Vein endothelial cell (primary cell): Measurements from ENCODE around the gene TALDO1. TPM values are rescaled to one million over a fixed set of nuclear protein-coding genes. Genes with fewer than 3 reads are reported as not detected.

ENCODE experiments used
- small RNA-seq: library from RNA; depleted of rRNA; stranded (forward); fragments of <200 nt; gene quantifications from one replicate; pipeline ENCODE3, GENCODE V24; 2012
- total RNA-seq: library from RNA; depleted of rRNA; stranded (reverse); fragments of >200 nt; gene quantifications from 2 replicates; pipeline ENCODE4 v1.2.3, GENCODE V29; 2012

The TALDO1 gene
- 155 and 170 TPM in 2 replicates for total RNA-seq

GRCh38 chr11:747158-748006 is at the start of gene TALDO1:
Gene TALDO1 (plus strand): TSS chr11:747464. CDS start chr11:747482, 18 bp downstream.

DNA sequence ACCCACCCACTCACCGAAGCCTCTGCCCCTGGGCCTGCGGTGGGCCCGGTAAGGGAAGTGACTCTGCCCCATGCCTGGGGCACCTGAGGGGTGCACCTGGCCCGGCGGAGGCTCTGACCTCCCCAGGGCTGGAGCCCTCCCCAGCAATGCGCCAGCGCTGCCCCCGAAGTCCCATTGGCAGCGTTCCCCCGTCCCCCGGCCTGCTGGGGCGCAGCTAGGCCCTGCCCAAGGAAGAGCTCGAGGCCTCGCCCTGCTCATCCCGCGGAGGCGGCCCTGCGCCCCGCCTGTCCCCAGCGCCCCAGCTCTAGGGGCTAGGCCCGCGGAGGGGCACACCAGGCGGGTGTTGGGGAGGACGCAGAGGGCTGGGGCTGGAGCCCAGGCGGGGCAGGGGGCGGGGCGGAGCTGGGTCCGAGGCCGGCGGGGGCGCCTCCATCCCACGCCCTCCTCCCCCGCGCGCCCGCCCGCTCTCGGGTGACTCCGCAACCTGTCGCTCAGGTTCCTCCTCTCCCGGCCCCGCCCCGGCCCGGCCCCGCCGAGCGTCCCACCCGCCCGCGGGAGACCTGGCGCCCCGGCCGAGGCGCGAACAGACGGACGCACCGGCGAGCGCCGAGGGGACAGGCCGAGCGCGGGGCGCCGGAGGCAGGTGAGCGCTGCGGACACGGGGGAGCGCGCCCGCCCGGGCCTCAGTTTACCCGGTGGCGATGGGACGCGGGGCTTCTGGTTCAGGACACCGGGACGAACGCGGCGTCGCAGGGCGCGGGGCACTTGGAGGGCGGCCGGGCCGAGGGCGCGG is 41.4 kb upstream of the TALDO1 start, which contains the start of gene EPS8L2:
Gene EPS8L2 (plus strand): TSS at position 586 of the 793 bp plus-strand sequence. CDS start 3,177 bp downstream, outside the sequence.

GRCh38 chr11:777288-778255 is 30.3 kb downstream of the TALDO1 start, which contains the start of gene GATD1:
Gene GATD1 (minus strand): TSS chr11:777487. CDS start chr11:777462, 25 bp downstream.

DNA sequence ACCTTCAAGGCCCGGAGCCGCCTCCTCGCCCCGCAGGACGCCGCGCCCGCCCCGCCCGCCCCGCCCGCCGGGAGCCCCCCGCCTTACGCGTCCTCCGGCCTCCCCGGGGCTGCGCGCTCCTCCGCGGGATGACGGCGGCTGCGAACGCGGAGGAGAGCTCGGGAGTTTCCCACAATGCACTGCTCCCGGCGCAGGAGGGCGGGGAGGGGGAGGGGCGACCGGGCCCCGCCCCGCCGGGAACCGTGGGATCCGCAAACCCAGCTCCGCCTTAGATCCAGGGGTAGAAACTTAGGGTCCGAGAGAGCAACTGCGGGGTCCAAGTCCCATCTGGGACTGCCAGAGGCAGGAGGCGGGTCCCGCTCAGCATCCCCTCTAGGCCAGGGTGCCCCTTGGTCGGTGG is 42.7 kb downstream of the TALDO1 start, which contains the start of gene CEND1:
Gene CEND1 (minus strand): TSS at position 148 of the 400 bp plus-strand sequence. CDS start 1,514 bp downstream, outside the sequence.

DNA sequence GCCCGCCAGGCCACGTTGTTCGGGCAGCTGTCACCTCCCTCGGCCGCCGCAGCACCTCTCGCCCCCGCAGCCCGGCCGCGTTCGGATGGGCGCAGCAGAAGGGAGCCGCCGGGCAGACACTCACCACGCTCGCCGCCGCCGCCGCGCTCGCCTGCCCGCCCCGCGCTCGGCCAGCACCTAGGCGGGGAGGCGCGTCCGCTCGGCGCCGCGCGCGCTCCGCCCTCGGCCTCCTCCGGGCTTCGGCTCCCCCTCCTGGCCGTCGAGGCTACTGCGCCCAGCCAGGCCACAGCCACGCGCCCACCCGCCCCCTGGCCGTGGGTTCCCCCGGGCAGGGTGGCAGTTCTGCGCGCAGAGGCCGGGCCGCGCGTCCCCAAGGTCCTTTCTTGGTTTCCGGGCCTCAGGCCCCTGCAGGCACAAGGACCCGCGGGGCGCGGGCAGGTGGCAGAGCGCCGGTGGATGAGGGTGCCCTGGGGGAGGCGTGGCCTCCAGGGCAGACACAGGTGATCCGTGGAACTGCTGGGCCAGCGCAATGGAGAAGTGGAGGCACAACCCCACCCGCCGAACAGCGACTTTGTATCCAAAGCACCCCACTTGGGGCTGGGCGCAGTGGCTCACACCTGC is 50.9 kb downstream of the TALDO1 start, which contains the start of gene SLC25A22:
Gene SLC25A22 (minus strand): TSS at position 189 of the 621 bp plus-strand sequence. CDS start 3,275 bp downstream, outside the sequence.

DNA sequence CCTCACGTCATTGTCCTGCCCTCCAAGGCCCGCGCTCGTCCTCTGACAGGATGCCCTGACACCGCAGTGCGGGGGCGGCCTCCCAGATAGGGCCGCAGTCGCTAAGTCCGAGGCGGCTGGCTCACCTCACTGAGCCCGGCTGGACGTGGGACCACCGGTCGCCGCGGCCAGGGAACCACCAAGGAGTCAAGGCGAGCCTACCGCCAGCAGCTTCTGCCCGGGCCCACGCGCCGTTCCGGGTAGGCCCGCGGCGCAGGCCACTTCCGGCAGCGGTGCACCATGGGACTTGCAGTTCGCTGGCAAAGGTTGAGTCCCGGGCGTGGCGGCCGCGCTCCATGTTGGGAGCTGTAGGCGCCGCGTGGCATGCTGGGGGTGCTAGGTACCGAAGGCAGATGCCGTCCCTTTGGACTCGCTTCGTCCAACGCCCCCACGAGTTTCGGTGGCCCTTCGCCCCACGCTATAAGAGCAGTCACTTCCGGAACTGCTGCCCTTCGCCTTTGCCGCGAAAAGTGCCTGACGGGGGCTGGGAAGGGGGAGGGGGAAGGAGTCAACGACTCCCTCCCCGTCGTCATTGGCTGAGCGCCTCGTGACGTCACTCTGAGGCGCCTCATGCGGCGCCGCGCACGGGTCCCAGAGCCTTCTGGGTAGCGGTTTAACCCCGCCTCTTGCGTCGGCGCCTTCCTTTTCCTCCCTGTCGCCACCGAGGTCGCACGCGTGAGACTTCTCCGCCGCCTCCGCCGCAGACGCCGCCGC is 62.2 kb downstream of the TALDO1 start, which contains the start of gene RPLP2:
Gene RPLP2 (plus strand): TSS at position 681 of the 753 bp plus-strand sequence. CDS start 268 bp downstream, outside the sequence.

Small RNA genes lying within 50 kb of the gene (small RNA-seq; reads per million reads assigned to genes)
- gene SNORA52, result not detected

Other genes with a start within 250 kb of the TALDO1 start
- gene RNH1, start 240.2 kb upstream of the TALDO1 start, total RNA-seq, result 211 and 222 TPM in 2 replicates
- 42.5 and 50.5 TPM in 2 replicates for gene HRAS, start 211.9 kb upstream of the TALDO1 start, total RNA-seq
- gene LRRC56, start 209.9 kb upstream of the TALDO1 start, total RNA-seq, result 0.57 and 1.3 TPM in 2 replicates
- 1.9 and 2.6 TPM in 2 replicates for gene LMNTD2, start 186.7 kb upstream of the TALDO1 start, total RNA-seq
- 17.1 and 18.0 TPM in 2 replicates for gene RASSF7, start 186.5 kb upstream of the TALDO1 start, total RNA-seq
- gene PHRF1, start 171.0 kb upstream of the TALDO1 start, total RNA-seq, result 35.8 and 43.8 TPM in 2 replicates
- gene IRF7, start 131.5 kb upstream of the TALDO1 start, total RNA-seq, result 11.2 and 14.0 TPM in 2 replicates
- not detected in 2 replicates for gene CDHR5, start 122.5 kb upstream of the TALDO1 start, total RNA-seq
- not detected in 2 replicates for gene SCT, start 120.3 kb upstream of the TALDO1 start, total RNA-seq
- gene DRD4, start 110.2 kb upstream of the TALDO1 start, total RNA-seq, result not detected in 2 replicates
- gene DEAF1, start 52.2 kb upstream of the TALDO1 start, total RNA-seq, result 59.0 and 85.3 TPM in 2 replicates
- 8.9 and 11.8 TPM in 2 replicates for gene TMEM80, start 51.6 kb upstream of the TALDO1 start, total RNA-seq
- gene EPS8L2, start 41.2 kb upstream of the TALDO1 start, total RNA-seq, result 2.5 and 3.9 TPM in 2 replicates
- 61.2 and 65.3 TPM in 2 replicates for gene GATD1, start 30.0 kb downstream of the TALDO1 start, total RNA-seq
- under 0.01 and 0.10 TPM in 2 replicates for gene CEND1, start 42.6 kb downstream of the TALDO1 start, total RNA-seq
- 13.7 and 15.6 TPM in 2 replicates for gene SLC25A22, start 50.8 kb downstream of the TALDO1 start, total RNA-seq
- gene PIDD1, start 57.8 kb downstream of the TALDO1 start, total RNA-seq, result 12.8 and 14.0 TPM in 2 replicates
- gene RPLP2, start 62.5 kb downstream of the TALDO1 start, total RNA-seq, result 227 and 292 TPM in 2 replicates
- gene PNPLA2, start 71.5 kb downstream of the TALDO1 start, total RNA-seq, result 43.3 and 59.4 TPM in 2 replicates
- gene CRACR2B, start 80.5 kb downstream of the TALDO1 start, total RNA-seq, result 9.2 and 12.7 TPM in 2 replicates
- 453 and 470 TPM in 2 replicates for gene CD151, start 85.5 kb downstream of the TALDO1 start, total RNA-seq
- gene POLR2L, start 95.1 kb downstream of the TALDO1 start, total RNA-seq, result 77.9 and 79.4 TPM in 2 replicates
- 108 and 137 TPM in 2 replicates for gene TSPAN4, start 95.4 kb downstream of the TALDO1 start, total RNA-seq
- gene CHID1, start 163.3 kb downstream of the TALDO1 start, total RNA-seq, result 34.8 and 45.4 TPM in 2 replicates
- 94.0 and 104 TPM in 2 replicates for gene AP2A2, start 178.4 kb downstream of the TALDO1 start, total RNA-seq